Esophagus muscularis mucosa (tissue), 4 donors: Measurements from ENCODE around the gene NDUFA3.

Experiments
- EP300 ChIP-seq: sonication (generic); formaldehyde crosslinking; IDR thresholded peaks from one replicate; pipeline ENCODE4 v1.6.1; 2017; ENCODE audit warnings: antibody characterized with exemption
- POLR2A ChIP-seq: fragments of 450-650 bp; IDR thresholded peaks from one replicate; pipeline ENCODE4 v1.6.1; 2017; ENCODE audit warnings: antibody characterized with exemption, moderate library complexity, mild to moderate bottlenecking, low read depth
- TF ChIP-seq, protein P1 (sequence below), 3 experiments: fragments of 200-600 bp in 2 of 3; fragments of 450-650 bp in 1 of 3; sonication (generic) in 2 of 3; IDR thresholded peaks; one replicate each; pipeline ENCODE4 v1.5.1; 2017 to 2019; ENCODE audit warnings: antibody characterized with exemption in 3 of 3, mild to moderate bottlenecking in 2 of 3, moderate library complexity in 1 of 3

DNA sequence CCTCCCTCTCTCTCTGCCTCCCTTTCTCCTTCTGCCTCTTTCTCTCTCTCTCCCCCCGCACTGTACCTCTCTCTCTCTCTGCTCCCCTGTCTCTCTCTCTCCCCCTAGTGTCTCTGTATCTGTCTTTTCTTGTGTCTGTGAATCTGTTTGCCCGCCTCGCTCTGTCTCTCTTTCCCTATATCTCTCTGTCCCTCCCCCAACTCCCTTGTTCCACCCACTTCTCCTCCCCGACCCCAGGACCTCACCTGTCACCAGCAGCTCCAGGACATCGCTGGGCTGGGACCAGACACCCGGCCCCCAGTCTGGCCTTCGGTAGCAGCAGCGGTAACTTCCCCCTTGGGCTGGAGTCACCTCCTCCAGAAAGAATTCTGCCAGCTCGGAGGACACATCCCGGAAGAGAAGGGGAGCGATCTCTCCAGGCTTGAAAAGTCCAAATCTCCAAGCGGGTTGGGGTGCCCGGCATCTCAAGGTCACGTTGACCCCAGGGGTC is 6.0 kb upstream of the NDUFA3 start:
- TF ChIP-seq, protein P1, sequence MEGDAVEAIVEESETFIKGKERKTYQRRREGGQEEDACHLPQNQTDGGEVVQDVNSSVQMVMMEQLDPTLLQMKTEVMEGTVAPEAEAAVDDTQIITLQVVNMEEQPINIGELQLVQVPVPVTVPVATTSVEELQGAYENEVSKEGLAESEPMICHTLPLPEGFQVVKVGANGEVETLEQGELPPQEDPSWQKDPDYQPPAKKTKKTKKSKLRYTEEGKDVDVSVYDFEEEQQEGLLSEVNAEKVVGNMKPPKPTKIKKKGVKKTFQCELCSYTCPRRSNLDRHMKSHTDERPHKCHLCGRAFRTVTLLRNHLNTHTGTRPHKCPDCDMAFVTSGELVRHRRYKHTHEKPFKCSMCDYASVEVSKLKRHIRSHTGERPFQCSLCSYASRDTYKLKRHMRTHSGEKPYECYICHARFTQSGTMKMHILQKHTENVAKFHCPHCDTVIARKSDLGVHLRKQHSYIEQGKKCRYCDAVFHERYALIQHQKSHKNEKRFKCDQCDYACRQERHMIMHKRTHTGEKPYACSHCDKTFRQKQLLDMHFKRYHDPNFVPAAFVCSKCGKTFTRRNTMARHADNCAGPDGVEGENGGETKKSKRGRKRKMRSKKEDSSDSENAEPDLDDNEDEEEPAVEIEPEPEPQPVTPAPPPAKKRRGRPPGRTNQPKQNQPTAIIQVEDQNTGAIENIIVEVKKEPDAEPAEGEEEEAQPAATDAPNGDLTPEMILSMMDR (IDR thresholded peaks at IDR 0.05): no peak
- TF ChIP-seq EP300 (no peak), POLR2A (no peak)
